Measurements from ENCODE around the gene TBX3. TPM values are rescaled to one million over a fixed set of nuclear protein-coding genes. Genes with fewer than 3 reads are reported as not detected.

Gene TBX3
- total and polyA plus RNA-seq, 4 donors = 5.8 to 26.8 (median 17.6) TPM

DNA sequence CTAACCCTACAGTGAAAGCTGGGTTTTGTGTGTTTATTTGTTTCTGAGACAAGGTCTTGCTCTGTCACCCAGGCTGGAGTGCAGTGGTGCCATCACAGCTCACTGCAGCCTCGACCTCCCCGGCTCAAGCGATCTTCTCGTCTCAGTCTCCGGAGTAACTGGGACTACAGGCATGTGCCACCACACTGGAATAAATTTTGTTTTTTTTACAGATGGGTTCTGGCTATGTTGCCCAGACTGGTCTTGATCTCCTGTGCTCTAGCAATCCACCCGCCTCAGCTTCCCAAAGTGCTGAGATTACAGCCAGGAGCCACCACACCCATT, 26.4 kb downstream of the TBX3 start:
- H3K27me3 ChIP-seq (ENCODE audit: control insufficient read depth in 4 of 4, insufficient read depth in 4 of 4, low read length in 3 of 4) = no peaks in the 10 kb centered on the region
- no peak overlapping the region for H3K9ac ChIP-seq (ENCODE audit: low read depth in 1 of 2, low read length in 2 of 2)
- no peak overlapping the region for H3K27ac ChIP-seq (ENCODE audit: low read depth in 1 of 2, low read length in 2 of 2)

DNA sequence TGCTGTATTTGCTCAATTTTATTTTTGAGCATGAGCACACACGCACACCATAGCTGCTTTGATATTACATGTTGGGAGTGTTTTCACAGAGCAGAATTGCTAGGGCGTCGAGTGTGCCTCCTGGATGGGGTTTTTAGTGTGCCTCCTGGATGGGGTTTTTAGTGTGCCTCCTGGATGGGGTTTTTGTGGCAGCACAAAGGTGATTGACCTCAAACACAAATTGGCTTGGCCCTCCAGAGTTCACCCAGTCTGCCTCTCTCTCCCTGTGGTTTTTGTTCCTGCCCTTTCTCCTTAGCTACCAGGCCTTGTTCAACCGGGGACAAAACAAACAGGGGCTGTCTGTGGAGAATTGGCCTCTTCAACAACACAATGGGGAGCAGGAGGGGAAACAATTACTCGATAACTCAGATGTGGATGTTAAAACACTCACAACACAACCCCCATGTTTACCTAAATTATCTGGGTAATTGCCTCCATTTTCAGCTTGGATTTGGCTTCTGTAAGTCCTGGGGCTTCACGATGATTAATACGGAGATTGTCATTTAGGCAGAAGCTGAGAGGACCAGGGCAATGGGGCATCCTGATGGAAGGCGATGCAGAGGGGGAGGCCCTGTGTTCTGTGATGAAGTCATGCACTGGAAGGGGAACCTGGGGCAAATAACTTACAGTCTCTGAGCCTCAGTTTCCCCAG, 26.9 kb downstream of the TBX3 start:
- H3K27ac ChIP-seq (ENCODE audit: low read depth in 1 of 2, low read length in 2 of 2) = no peak overlapping the region
- H3K4me1 ChIP-seq (ENCODE audit: control insufficient read depth in 4 of 4, insufficient read depth in 4 of 4, low read length in 3 of 4) = peaks cover 0 to 3% (median 0%) of the 10 kb centered on the region in 4 donors
- no peak overlapping the region for H3K9ac ChIP-seq (ENCODE audit: low read depth in 1 of 2, low read length in 2 of 2)
- DNase-seq (ENCODE audit: low spot score) = no peak
- no peaks in the 10 kb centered on the region for H3K27me3 ChIP-seq (ENCODE audit: control insufficient read depth in 4 of 4, insufficient read depth in 4 of 4, low read length in 3 of 4)
- no peak overlapping the region for H3K4me3 ChIP-seq (ENCODE audit: low read depth in 1 of 3, low read length in 3 of 3)
- 60% methylated on average over 8 of the region's 8 CpGs for WGBS
- TF ChIP-seq, protein P1, sequence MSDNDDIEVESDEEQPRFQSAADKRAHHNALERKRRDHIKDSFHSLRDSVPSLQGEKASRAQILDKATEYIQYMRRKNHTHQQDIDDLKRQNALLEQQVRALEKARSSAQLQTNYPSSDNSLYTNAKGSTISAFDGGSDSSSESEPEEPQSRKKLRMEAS (IDR thresholded peaks at IDR 0.05) = no peak
- TF ChIP-seq REST (IDR thresholded peaks at IDR 0.05) (no peak), RAD21 (IDR thresholded peaks at IDR 0.05) (peak in 1 of 2 donors; percentile 12), JUND (IDR thresholded peaks at IDR 0.05) (no peak), SP1 (IDR thresholded peaks at IDR 0.05) (peak; percentile 49), RXRA (IDR thresholded peaks at IDR 0.05) (peak; percentile 50 to 85), HNF4A (conservative IDR thresholded peaks at IDR 0.05) (peak in 1 of 2 donors; percentile 46), TAF1 (conservative IDR thresholded peaks at IDR 0.05) (no peak), ZBTB33 (IDR thresholded peaks at IDR 0.05) (no peak), HNF4G (IDR thresholded peaks at IDR 0.05) (no peak), NR2F2 (IDR thresholded peaks at IDR 0.05) (no peak), EGR1 (IDR thresholded peaks at IDR 0.05; ENCODE audit: low read depth in 2 of 2) (no peak)
- H3K36me3 ChIP-seq (ENCODE audit: control insufficient read depth in 4 of 4, insufficient read depth in 3 of 4, low read depth in 1 of 4, low read length in 3 of 4) = no peaks in the 10 kb centered on the region
- no peaks in the 10 kb centered on the region for H3K9me3 ChIP-seq (ENCODE audit: control insufficient read depth in 4 of 4, low read length in 3 of 4)

More for the DNA sequence above, 26.4 kb downstream of the TBX3 start:
- H3K36me3 ChIP-seq (ENCODE audit: control insufficient read depth in 4 of 4, insufficient read depth in 3 of 4, low read depth in 1 of 4, low read length in 3 of 4) = no peaks in the 10 kb centered on the region
- peaks cover 0 to 3% (median 0%) of the 10 kb centered on the region in 4 donors for H3K4me1 ChIP-seq (ENCODE audit: control insufficient read depth in 4 of 4, insufficient read depth in 4 of 4, low read length in 3 of 4)
- DNase-seq (ENCODE audit: low spot score) = no peak
- 92% methylated on average over 6 of the region's 6 CpGs for WGBS
- TF ChIP-seq JUND (IDR thresholded peaks at IDR 0.05) (no peak), CTCF (IDR thresholded peaks at IDR 0.05; ENCODE audit: low read depth, low read length, missing input control) (no peak), HNF4A (conservative IDR thresholded peaks at IDR 0.05) (no peak), RXRA (IDR thresholded peaks at IDR 0.05) (no peak), YY1 (IDR thresholded peaks at IDR 0.05) (no peak)
- TF ChIP-seq, protein P1 (IDR thresholded peaks at IDR 0.05) = no peak
- no peak overlapping the region for H3K4me3 ChIP-seq (ENCODE audit: low read depth in 1 of 3, low read length in 3 of 3)
- H3K9me3 ChIP-seq (ENCODE audit: control insufficient read depth in 4 of 4, low read length in 3 of 4) = no peaks in the 10 kb centered on the region

Measured in liver (tissue), 9 donors.